Fibroblast of skin of right biceps (primary cell): ENCODE results near the gene TMOD1.

Experiments used
- DNase-seq: peaks from one replicate; pipeline ENCODE4 v3.0.0-alpha.2; 2013

Gene TMOD1

GRCh38 chr9:97647996-97648395, 146.5 kb downstream of the TMOD1 start:
- no peak for DNase-seq
